ENCODE data around the gene RBKS. TPM values are rescaled to one million over a fixed set of nuclear protein-coding genes. Genes with fewer than 3 reads are reported as not detected.
"Not testable (repeated sequence)": the region's sequence is repeated elsewhere in the genome, so short reads cannot be mapped to it uniquely, and the experiment has no call there.

Gene RBKS
- polyA plus RNA-seq, 1 donor (not counting 4 experiments of a cell fraction or from before 2014, with no cell fraction given), result 1.9 TPM

DNA sequence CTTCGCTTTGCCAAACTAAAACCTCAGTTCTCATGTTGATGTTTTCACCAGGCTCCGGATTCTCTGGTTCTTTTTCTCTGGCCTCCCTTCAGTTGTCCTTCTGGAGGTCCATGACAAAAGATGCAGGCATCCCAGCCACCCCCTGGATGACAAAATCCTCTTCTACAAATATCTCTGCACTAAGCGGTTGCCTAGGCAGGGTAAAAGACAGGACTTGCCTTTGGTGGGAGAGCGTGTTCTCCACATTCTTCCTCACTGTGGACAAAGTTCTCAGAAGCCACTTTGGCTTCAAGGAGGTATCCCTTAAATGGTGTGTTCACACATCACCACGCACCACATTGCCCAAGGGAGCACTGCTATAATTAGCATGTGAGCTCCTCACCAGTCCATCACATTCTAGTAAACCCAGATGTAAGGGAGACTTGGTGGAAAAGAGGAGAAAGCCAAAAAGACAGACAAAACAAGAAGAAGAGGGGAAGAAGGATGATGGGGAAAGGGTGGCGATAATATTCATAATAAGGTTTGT, 142.3 kb downstream of the RBKS start:
- Histone ChIP-seq H3K9me1 (ENCODE audit: control insufficient read depth, extremely low read depth, insufficient read depth, low read length) (no peaks in the 10 kb centered on the region), H3K9ac (ENCODE audit: control insufficient read depth, extremely low read depth, insufficient read depth, low read length) (no peak overlapping the region), H3K27me3 (ENCODE audit: control insufficient read depth, extremely low read depth, insufficient read depth, low read length) (no peaks in the 10 kb centered on the region), H4K20me1 (ENCODE audit: control insufficient read depth, extremely low read depth, insufficient read depth, low read length) (no peaks in the 10 kb centered on the region), H3K9me3 (ENCODE audit: control insufficient read depth, low read depth, low read length) (no peaks in the 10 kb centered on the region), H3K4me1 (ENCODE audit: control insufficient read depth, extremely low read depth, insufficient read depth, low read length) (peaks cover 8% of the 10 kb centered on the region), H2AFZ (ENCODE audit: control insufficient read depth, low read length) (no peak overlapping the region), H3K27ac (ENCODE audit: control insufficient read depth, insufficient read depth, low read length) (no peak overlapping the region), H3K4me3 (ENCODE audit: control insufficient read depth in 2 of 3, extremely low read depth in 1 of 3, insufficient read depth in 2 of 3, low read depth in 1 of 3, low read length in 3 of 3) (no peak overlapping the region), H3K79me2 (ENCODE audit: control insufficient read depth, insufficient read depth, low read length) (no peaks in the 10 kb centered on the region), H3K36me3 (ENCODE audit: control insufficient read depth in 2 of 2, extremely low read depth in 1 of 2, insufficient read depth in 2 of 2, low read length in 2 of 2) (no peaks in the 10 kb centered on the region), H3K4me2 (ENCODE audit: control insufficient read depth, extremely low read depth, insufficient read depth, low read depth, low read length) (no peak overlapping the region)
- TF ChIP-seq, protein P1, sequence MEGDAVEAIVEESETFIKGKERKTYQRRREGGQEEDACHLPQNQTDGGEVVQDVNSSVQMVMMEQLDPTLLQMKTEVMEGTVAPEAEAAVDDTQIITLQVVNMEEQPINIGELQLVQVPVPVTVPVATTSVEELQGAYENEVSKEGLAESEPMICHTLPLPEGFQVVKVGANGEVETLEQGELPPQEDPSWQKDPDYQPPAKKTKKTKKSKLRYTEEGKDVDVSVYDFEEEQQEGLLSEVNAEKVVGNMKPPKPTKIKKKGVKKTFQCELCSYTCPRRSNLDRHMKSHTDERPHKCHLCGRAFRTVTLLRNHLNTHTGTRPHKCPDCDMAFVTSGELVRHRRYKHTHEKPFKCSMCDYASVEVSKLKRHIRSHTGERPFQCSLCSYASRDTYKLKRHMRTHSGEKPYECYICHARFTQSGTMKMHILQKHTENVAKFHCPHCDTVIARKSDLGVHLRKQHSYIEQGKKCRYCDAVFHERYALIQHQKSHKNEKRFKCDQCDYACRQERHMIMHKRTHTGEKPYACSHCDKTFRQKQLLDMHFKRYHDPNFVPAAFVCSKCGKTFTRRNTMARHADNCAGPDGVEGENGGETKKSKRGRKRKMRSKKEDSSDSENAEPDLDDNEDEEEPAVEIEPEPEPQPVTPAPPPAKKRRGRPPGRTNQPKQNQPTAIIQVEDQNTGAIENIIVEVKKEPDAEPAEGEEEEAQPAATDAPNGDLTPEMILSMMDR (optimal IDR thresholded peaks at IDR 0.05 in 1 of 3, IDR thresholded peaks at IDR 0.05 in 1 of 3, conservative IDR thresholded peaks at IDR 0.05 in 1 of 3; ENCODE audit: extremely low read depth in 1 of 3, insufficient read depth in 2 of 3, low read length in 3 of 3), result no peak
- no peak for TF ChIP-seq EZH2 (IDR thresholded peaks at IDR 0.05; ENCODE audit: low read length)
- FAIRE-seq (no peak), DNase-seq (ENCODE audit: low read depth, low spot score) (no peak)
- dilution Hi-C loops (cut with MboI; ENCODE audit: extremely low pct_ligation_motif_present, low sequenced_read_pairs), result no loop called here

DNA sequence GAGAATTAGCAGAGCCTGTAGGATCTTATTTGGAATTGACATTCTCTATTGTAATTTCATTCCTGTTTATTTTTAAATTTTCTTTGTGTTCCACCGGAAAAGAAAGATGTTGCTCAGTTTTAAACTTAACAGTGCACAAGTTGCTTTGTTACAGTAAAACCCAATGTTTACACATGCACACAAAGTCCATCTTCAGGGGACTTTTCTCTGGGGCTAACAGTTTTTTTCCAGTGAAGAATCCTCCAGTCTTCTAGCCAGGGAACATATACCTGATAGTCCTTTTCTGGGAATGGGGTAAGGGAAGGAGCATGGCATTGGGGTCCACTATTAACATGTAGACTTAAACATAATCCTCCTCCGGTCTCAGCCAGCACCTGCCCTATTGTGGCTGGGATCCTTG, 143.9 kb downstream of the RBKS start:
- H3K9me1 ChIP-seq (ENCODE audit: control insufficient read depth, extremely low read depth, insufficient read depth, low read length), result no peaks in the 10 kb centered on the region
- H4K20me1 ChIP-seq (ENCODE audit: control insufficient read depth, extremely low read depth, insufficient read depth, low read length), result no peaks in the 10 kb centered on the region
- dilution Hi-C loops (cut with MboI; ENCODE audit: extremely low pct_ligation_motif_present, low sequenced_read_pairs), result no loop called here
- no peaks in the 10 kb centered on the region for H3K36me3 ChIP-seq (ENCODE audit: control insufficient read depth in 2 of 2, extremely low read depth in 1 of 2, insufficient read depth in 2 of 2, low read length in 2 of 2)
- no peak overlapping the region for H3K9ac ChIP-seq (ENCODE audit: control insufficient read depth, extremely low read depth, insufficient read depth, low read length)
- H3K27ac ChIP-seq (ENCODE audit: control insufficient read depth, insufficient read depth, low read length), result no peak overlapping the region
- no peak overlapping the region for H3K4me3 ChIP-seq (ENCODE audit: control insufficient read depth in 2 of 3, extremely low read depth in 1 of 3, insufficient read depth in 2 of 3, low read depth in 1 of 3, low read length in 3 of 3)
- no peak overlapping the region for H2AFZ ChIP-seq (ENCODE audit: control insufficient read depth, low read length)
- DNase-seq (ENCODE audit: low read depth, low spot score) (no peak), FAIRE-seq (no peak)
- H3K4me2 ChIP-seq (ENCODE audit: control insufficient read depth, extremely low read depth, insufficient read depth, low read depth, low read length), result no peak overlapping the region
- TF ChIP-seq, protein P1 (optimal IDR thresholded peaks at IDR 0.05 in 1 of 3, IDR thresholded peaks at IDR 0.05 in 1 of 3, conservative IDR thresholded peaks at IDR 0.05 in 1 of 3; ENCODE audit: extremely low read depth in 1 of 3, insufficient read depth in 2 of 3, low read length in 3 of 3), result no peak
- no peak for TF ChIP-seq EZH2 (IDR thresholded peaks at IDR 0.05; ENCODE audit: low read length)
- no peaks in the 10 kb centered on the region for H3K4me1 ChIP-seq (ENCODE audit: control insufficient read depth, extremely low read depth, insufficient read depth, low read length)
- no peaks in the 10 kb centered on the region for H3K9me3 ChIP-seq (ENCODE audit: control insufficient read depth, low read depth, low read length)
- no peaks in the 10 kb centered on the region for H3K79me2 ChIP-seq (ENCODE audit: control insufficient read depth, insufficient read depth, low read length)
- H3K27me3 ChIP-seq (ENCODE audit: control insufficient read depth, extremely low read depth, insufficient read depth, low read length), result no peaks in the 10 kb centered on the region

DNA sequence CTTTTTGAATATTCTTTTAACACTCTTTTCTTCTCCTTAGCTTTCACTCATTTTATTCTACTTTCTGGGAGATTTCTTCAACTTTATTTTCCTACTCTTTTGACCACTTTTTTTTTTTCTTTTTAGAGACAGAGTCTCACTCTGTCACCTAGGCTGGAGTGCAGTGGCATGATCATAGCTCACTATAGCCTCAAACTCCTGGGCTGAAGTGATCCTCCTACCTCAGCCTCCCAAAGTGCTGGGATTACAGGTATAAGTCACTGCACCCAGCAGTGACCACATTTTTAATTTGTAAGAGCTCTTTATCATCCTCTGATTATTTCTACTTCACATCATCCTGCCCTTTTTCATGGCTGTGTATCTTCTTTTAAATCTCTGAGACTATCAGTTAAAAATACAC, 144.7 kb downstream of the RBKS start:
- H3K36me3 ChIP-seq (ENCODE audit: control insufficient read depth in 2 of 2, extremely low read depth in 1 of 2, insufficient read depth in 2 of 2, low read length in 2 of 2); H3K9ac ChIP-seq (ENCODE audit: control insufficient read depth, extremely low read depth, insufficient read depth, low read length); H3K9me3 ChIP-seq (ENCODE audit: control insufficient read depth, low read depth, low read length); H3K4me3 ChIP-seq (ENCODE audit: control insufficient read depth in 2 of 3, extremely low read depth in 1 of 3, insufficient read depth in 2 of 3, low read depth in 1 of 3, low read length in 3 of 3); H3K4me1 ChIP-seq (ENCODE audit: control insufficient read depth, extremely low read depth, insufficient read depth, low read length); H4K20me1 ChIP-seq (ENCODE audit: control insufficient read depth, extremely low read depth, insufficient read depth, low read length); H3K9me1 ChIP-seq (ENCODE audit: control insufficient read depth, extremely low read depth, insufficient read depth, low read length); H3K4me2 ChIP-seq (ENCODE audit: control insufficient read depth, extremely low read depth, insufficient read depth, low read depth, low read length); dilution Hi-C loops (cut with MboI; ENCODE audit: extremely low pct_ligation_motif_present, low sequenced_read_pairs); H2AFZ ChIP-seq (ENCODE audit: control insufficient read depth, low read length); FAIRE-seq; H3K27ac ChIP-seq (ENCODE audit: control insufficient read depth, insufficient read depth, low read length); H3K27me3 ChIP-seq (ENCODE audit: control insufficient read depth, extremely low read depth, insufficient read depth, low read length); H3K79me2 ChIP-seq (ENCODE audit: control insufficient read depth, insufficient read depth, low read length); DNase-seq (ENCODE audit: low read depth, low spot score): not testable (repeated sequence)

Measured in keratinocyte (primary cell).